Measurements from ENCODE around the gene KIDINS220. TPM values are rescaled to one million over a fixed set of nuclear protein-coding genes. Genes with fewer than 3 reads are reported as not detected.

KIDINS220 gene
- total RNA-seq, 1 donor from 2014 or later, result 45.3 TPM

- FAIRE-seq (no peak), DNase-seq (ENCODE audit: low read depth) (peak; percentile 20)
- Histone ChIP-seq H3K36me3 (ENCODE audit: control insufficient read depth, insufficient read depth, low read length) (no peaks in the 10 kb centered on the region), H3K4me3 (ENCODE audit: low read depth, low read length) (no peak overlapping the region), H3K27me3 (ENCODE audit: control insufficient read depth, insufficient read depth, low read length) (no peaks in the 10 kb centered on the region)
- no peak for TF ChIP-seq CTCF (IDR thresholded peaks at IDR 0.05; ENCODE audit: insufficient read depth, low read length, severe bottlenecking)
These were observed 14.6 kb upstream of the KIDINS220 start for GRCh38 chr2:8851811-8852560.

- Histone ChIP-seq H3K36me3 (ENCODE audit: control insufficient read depth, insufficient read depth, low read length) (no peaks in the 10 kb centered on the region), H3K27me3 (ENCODE audit: control insufficient read depth, insufficient read depth, low read length) (no peaks in the 10 kb centered on the region), H3K4me3 (ENCODE audit: low read depth, low read length) (no peak overlapping the region)
- no peak for TF ChIP-seq CTCF (IDR thresholded peaks at IDR 0.05; ENCODE audit: insufficient read depth, low read length, severe bottlenecking)
- no peak for DNase-seq (ENCODE audit: low read depth)
- no peak for FAIRE-seq
These were observed 13.6 kb upstream of the KIDINS220 start for GRCh38 chr2:8850845-8851487.

GRCh38 chr2:8849327-8849726 lies 11.9 kb upstream of the KIDINS220 start:
- FAIRE-seq (no peak), DNase-seq (ENCODE audit: low read depth) (peak; percentile 79)
- H3K4me3 ChIP-seq (ENCODE audit: low read depth, low read length), result no peak overlapping the region
- no peak for TF ChIP-seq CTCF (IDR thresholded peaks at IDR 0.05; ENCODE audit: insufficient read depth, low read length, severe bottlenecking)
- no peaks in the 10 kb centered on the region for H3K27me3 ChIP-seq (ENCODE audit: control insufficient read depth, insufficient read depth, low read length)
- no peaks in the 10 kb centered on the region for H3K36me3 ChIP-seq (ENCODE audit: control insufficient read depth, insufficient read depth, low read length)

GRCh38 chr2:8848328-8849100 lies 11.1 kb upstream of the KIDINS220 start:
- no peak for TF ChIP-seq CTCF (IDR thresholded peaks at IDR 0.05; ENCODE audit: insufficient read depth, low read length, severe bottlenecking)
- H3K27me3 ChIP-seq (ENCODE audit: control insufficient read depth, insufficient read depth, low read length), result no peaks in the 10 kb centered on the region
- FAIRE-seq (no peak), DNase-seq (ENCODE audit: low read depth) (peak; percentile 15)
- H3K4me3 ChIP-seq (ENCODE audit: low read depth, low read length), result no peak overlapping the region
- H3K36me3 ChIP-seq (ENCODE audit: control insufficient read depth, insufficient read depth, low read length), result no peaks in the 10 kb centered on the region

- DNase-seq (ENCODE audit: low read depth) (peak; percentile 58), FAIRE-seq (no peak)
- H3K27me3 ChIP-seq (ENCODE audit: control insufficient read depth, insufficient read depth, low read length), result no peaks in the 10 kb centered on the region
- TF ChIP-seq CTCF (IDR thresholded peaks at IDR 0.05; ENCODE audit: insufficient read depth, low read length, severe bottlenecking), result no peak
- no peak overlapping the region for H3K4me3 ChIP-seq (ENCODE audit: low read depth, low read length)
- no peaks in the 10 kb centered on the region for H3K36me3 ChIP-seq (ENCODE audit: control insufficient read depth, insufficient read depth, low read length)
These were observed 10.0 kb upstream of the KIDINS220 start for GRCh38 chr2:8847400-8847799.

All from bronchial epithelial cell (primary cell).